Dendritic cell treated with granulocyte-macrophage colony-stimulating factor and Interleukin-4, amounts not matched to agents 40 ng/mL and 50 ng/mL, for 4 days (primary cell): ENCODE results near the gene PGAM2.

ENCODE experiments used
- H3K27ac Mint-ChIP-seq: one replicate; pipeline ENCODE4 v1.8.0; 2022; ENCODE audit warnings: mild to moderate bottlenecking, mixed read lengths
- H3K27me3 Mint-ChIP-seq: one replicate; pipeline ENCODE4 v1.8.0; 2022; ENCODE audit warnings: mild to moderate bottlenecking, mixed read lengths
- H3K36me3 Mint-ChIP-seq: one replicate; pipeline ENCODE4 v1.8.0; 2022; ENCODE audit warnings: low read depth, mixed read lengths
- H3K4me1 Mint-ChIP-seq: one replicate; pipeline ENCODE4 v1.8.0; 2022; ENCODE audit warnings: low read depth, mixed read lengths
- H3K4me3 Mint-ChIP-seq: one replicate; pipeline ENCODE4 v1.8.0; 2022; ENCODE audit warnings: mild to moderate bottlenecking, moderate library complexity, mixed read lengths
- H3K9me3 Mint-ChIP-seq: one replicate; pipeline ENCODE4 v1.8.0; 2022; ENCODE audit warnings: mixed read lengths
- intact Hi-C: fragments of 100-400 bp; cut with micrococcal nuclease; formaldehyde crosslinking; loops from one replicate; pipeline ENCODE4 v1.15.0; 2022

PGAM2 gene

GRCh38 chr7:44082541-44083207 lies 17.3 kb upstream of the PGAM2 start:
- peaks cover 30% of the 10 kb centered on the region for H3K4me1 Mint-ChIP-seq
- no peaks in the 10 kb centered on the region for H3K9me3 Mint-ChIP-seq
- H3K36me3 Mint-ChIP-seq = peaks cover 41% of the 10 kb centered on the region
- H3K27me3 Mint-ChIP-seq = peaks cover 3% of the 10 kb centered on the region
- H3K4me3 Mint-ChIP-seq = peak overlapping the region; percentile 84
- peak overlapping the region; percentile 90 for H3K27ac Mint-ChIP-seq
- intact Hi-C loops = loop anchor here (1.0 to 5.0 kb wide), 4 partner anchors 9 to 118 kb away; partner anchors contain the start of genes POLD2 and YKT6

GRCh38 chr7:44081266-44081748 lies 15.9 kb upstream of the PGAM2 start:
- peak overlapping the region; percentile 90 for H3K27ac Mint-ChIP-seq
- peaks cover 3% of the 10 kb centered on the region for H3K27me3 Mint-ChIP-seq
- intact Hi-C loops = loop anchor here (5.0 kb wide), 1 partner anchor 34 kb away; no protein-coding TSS in a partner anchor
- no peaks in the 10 kb centered on the region for H3K9me3 Mint-ChIP-seq
- peak overlapping the region; percentile 81 for H3K4me3 Mint-ChIP-seq
- peaks cover 55% of the 10 kb centered on the region for H3K36me3 Mint-ChIP-seq
- peaks cover 35% of the 10 kb centered on the region for H3K4me1 Mint-ChIP-seq

- intact Hi-C loops = loop anchor here (5.0 kb wide), 1 partner anchor 33 kb away; no protein-coding TSS in a partner anchor
- H3K4me3 Mint-ChIP-seq = peak overlapping the region; percentile 81
- peak overlapping the region; percentile 90 for H3K27ac Mint-ChIP-seq
- no peaks in the 10 kb centered on the region for H3K9me3 Mint-ChIP-seq
- peaks cover 60% of the 10 kb centered on the region for H3K36me3 Mint-ChIP-seq
- H3K4me1 Mint-ChIP-seq = peaks cover 39% of the 10 kb centered on the region
- H3K27me3 Mint-ChIP-seq = peaks cover 3% of the 10 kb centered on the region
These were observed 15.4 kb upstream of the PGAM2 start for GRCh38 chr7:44080686-44081265.

GRCh38 chr7:44080118-44080517 lies 14.8 kb upstream of the PGAM2 start:
- intact Hi-C loops = loop anchor here (5.0 kb wide), 1 partner anchor 33 kb away; no protein-coding TSS in a partner anchor
- H3K4me3 Mint-ChIP-seq = no peak overlapping the region
- peaks cover 46% of the 10 kb centered on the region for H3K4me1 Mint-ChIP-seq
- no peaks in the 10 kb centered on the region for H3K9me3 Mint-ChIP-seq
- peaks cover 67% of the 10 kb centered on the region for H3K36me3 Mint-ChIP-seq
- H3K27me3 Mint-ChIP-seq = peaks cover 3% of the 10 kb centered on the region
- H3K27ac Mint-ChIP-seq = no peak overlapping the region

GRCh38 chr7:44079331-44080021 lies 14.1 kb upstream of the PGAM2 start:
- Mint-ChIP-seq H3K9me3 (no peaks in the 10 kb centered on the region), H3K4me3 (no peak overlapping the region), H3K36me3 (peaks cover 72% of the 10 kb centered on the region), H3K27me3 (peaks cover 3% of the 10 kb centered on the region), H3K27ac (no peak overlapping the region), H3K4me1 (peaks cover 52% of the 10 kb centered on the region)
- intact Hi-C loops = loop anchor here (5.0 kb wide), 1 partner anchor 32 kb away; no protein-coding TSS in a partner anchor

GRCh38 chr7:44078521-44078920 lies 13.2 kb upstream of the PGAM2 start:
- intact Hi-C loops = no loop called here
- Mint-ChIP-seq H3K4me1 (peaks cover 62% of the 10 kb centered on the region), H3K36me3 (peaks cover 82% of the 10 kb centered on the region), H3K27me3 (no peaks in the 10 kb centered on the region), H3K9me3 (no peaks in the 10 kb centered on the region), H3K4me3 (no peak overlapping the region), H3K27ac (peak overlapping the region; percentile 35)

- Mint-ChIP-seq H3K27ac (no peak overlapping the region), H3K4me3 (no peak overlapping the region), H3K4me1 (peaks cover 70% of the 10 kb centered on the region), H3K27me3 (no peaks in the 10 kb centered on the region), H3K36me3 (peaks cover 90% of the 10 kb centered on the region), H3K9me3 (no peaks in the 10 kb centered on the region)
- intact Hi-C loops = no loop called here
These were observed 12.3 kb upstream of the PGAM2 start for GRCh38 chr7:44077681-44078091.

GRCh38 chr7:44077061-44077460 lies 11.7 kb upstream of the PGAM2 start:
- Mint-ChIP-seq H3K27me3 (no peaks in the 10 kb centered on the region), H3K4me3 (no peak overlapping the region), H3K9me3 (no peaks in the 10 kb centered on the region), H3K27ac (no peak overlapping the region), H3K36me3 (peaks cover 95% of the 10 kb centered on the region), H3K4me1 (peaks cover 76% of the 10 kb centered on the region)
- intact Hi-C loops = no loop called here

- H3K27me3 Mint-ChIP-seq = no peaks in the 10 kb centered on the region
- intact Hi-C loops = no loop called here
- peaks cover 76% of the 10 kb centered on the region for H3K4me1 Mint-ChIP-seq
- H3K9me3 Mint-ChIP-seq = no peaks in the 10 kb centered on the region
- no peak overlapping the region for H3K27ac Mint-ChIP-seq
- peaks cover 95% of the 10 kb centered on the region for H3K36me3 Mint-ChIP-seq
- no peak overlapping the region for H3K4me3 Mint-ChIP-seq
These were observed 10.9 kb upstream of the PGAM2 start for GRCh38 chr7:44076101-44076895.

GRCh38 chr7:44075296-44076075 lies 10.1 kb upstream of the PGAM2 start:
- Mint-ChIP-seq H3K4me1 (peaks cover 71% of the 10 kb centered on the region), H3K4me3 (no peak overlapping the region)

GRCh38 chr7:44074349-44074695 lies 9.0 kb upstream of the PGAM2 start:
- Mint-ChIP-seq H3K27ac (peak overlapping the region; percentile 93), H3K27me3 (no peaks in the 10 kb centered on the region), H3K36me3 (peaks cover 75% of the 10 kb centered on the region), H3K4me3 (peak overlapping the region; percentile 70), H3K4me1 (peaks cover 61% of the 10 kb centered on the region), H3K9me3 (no peaks in the 10 kb centered on the region)
- intact Hi-C loops = loop anchor here (5.0 kb wide), 1 partner anchor 403 kb away; no protein-coding TSS in a partner anchor

More at GRCh38 chr7:44075296-44076075, 10.1 kb upstream of the PGAM2 start:
- Mint-ChIP-seq H3K27ac (peak overlapping the region; percentile 93), H3K27me3 (no peaks in the 10 kb centered on the region), H3K36me3 (peaks cover 87% of the 10 kb centered on the region), H3K9me3 (no peaks in the 10 kb centered on the region)
- intact Hi-C loops = no loop called here

GRCh38 chr7:44073664-44074348 lies 8.4 kb upstream of the PGAM2 start:
- Mint-ChIP-seq H3K27ac (peak overlapping the region; percentile 93), H3K9me3 (no peaks in the 10 kb centered on the region), H3K4me3 (peak overlapping the region; percentile 70), H3K36me3 (peaks cover 70% of the 10 kb centered on the region), H3K27me3 (no peaks in the 10 kb centered on the region), H3K4me1 (peaks cover 61% of the 10 kb centered on the region)
- intact Hi-C loops = loop anchor here (1.0 to 5.0 kb wide), 2 partner anchors 8 to 403 kb away; partner anchors contain the start of gene POLM
